ENCODE data around the gene STARD8.

- TF ChIP-seq POLR2A (IDR thresholded peaks at IDR 0.05; ENCODE audit: low read length) (no peak), GATA1 (IDR thresholded peaks at IDR 0.05; ENCODE audit: low read depth, low read length) (no peak)
These were observed 13.5 kb upstream of the STARD8 start for GRCh38 chrX:68633981-68634380.

Measured in erythroblast (primary cell).